Parathyroid adenoma (tissue), 2 donors: ENCODE measurements around the gene UBE2Q1.
A peak's percentile ranks its signal among the peaks of the same experiment; 100 is the strongest.

Source experiments
- H2AFZ ChIP-seq: fragments of 300-600 bp; sonication (generic); one replicate; pipeline ENCODE4 v1.7.0; 2017; ENCODE audit warnings: antibody characterized with exemption, mild to moderate bottlenecking
- H3K27ac ChIP-seq: fragments of 300-600 bp; sonication (generic); one replicate; pipeline ENCODE4 v1.7.0; 2017
- H3K27me3 ChIP-seq: fragments of 300-600 bp; sonication (generic); one replicate; pipeline ENCODE4 v1.7.0; 2017; ENCODE audit warnings: low read length; ENCODE audit not compliant: control insufficient read depth, insufficient read depth
- H3K36me3 ChIP-seq: fragments of 300-600 bp; sonication (generic); one replicate; pipeline ENCODE4 v1.7.0; 2017; ENCODE audit warnings: low read length; ENCODE audit not compliant: control insufficient read depth, insufficient read depth
- H3K4me1 ChIP-seq: fragments of 300-600 bp; sonication (generic); one replicate; pipeline ENCODE4 v1.7.0; 2017; ENCODE audit warnings: control low read depth
- H3K4me2 ChIP-seq: fragments of 300-600 bp; sonication (generic); one replicate; pipeline ENCODE4 v1.7.0; 2017; ENCODE audit warnings: low read length
- H3K4me3 ChIP-seq: fragments of 300-600 bp; sonication (generic); one replicate; pipeline ENCODE4 v1.7.0; 2017; ENCODE audit warnings: low read depth, low read length
- H3K79me2 ChIP-seq: fragments of 300-600 bp; sonication (generic); one replicate; pipeline ENCODE4 v1.7.0; 2017; ENCODE audit warnings: control low read depth
- H3K9ac ChIP-seq: fragments of 300-600 bp; sonication (generic); one replicate; pipeline ENCODE4 v1.7.0; 2017; ENCODE audit warnings: mild to moderate bottlenecking
- H3K9me3 ChIP-seq: fragments of 300-600 bp; sonication (generic); one replicate; pipeline ENCODE4 v1.7.0; 2017; ENCODE audit warnings: low read length; ENCODE audit not compliant: control insufficient read depth
- TF ChIP-seq, protein P1 (sequence below): fragments of 300-600 bp; sonication (generic); IDR thresholded peaks from one replicate; pipeline ENCODE4 v1.7.0; 2017; ENCODE audit warnings: antibody characterized with exemption, mild to moderate bottlenecking
- donor health status: primary hyperparathyroidism.

Gene UBE2Q1

GRCh38 chr1:154501423-154502065 lies 56.9 kb downstream of the UBE2Q1 start:
- no peak overlapping the region for H3K27ac ChIP-seq
- H3K4me2 ChIP-seq: peak overlapping the region; percentile 10
- no peak overlapping the region for H3K9ac ChIP-seq
- no peaks in the 10 kb centered on the region for H3K36me3 ChIP-seq
- H3K9me3 ChIP-seq: no peaks in the 10 kb centered on the region
- H3K79me2 ChIP-seq: no peaks in the 10 kb centered on the region
- H3K27me3 ChIP-seq: no peaks in the 10 kb centered on the region
- H3K4me3 ChIP-seq: peak overlapping the region; percentile 50
- H3K4me1 ChIP-seq: no peaks in the 10 kb centered on the region
- peak overlapping the region; percentile 72 for H2AFZ ChIP-seq
- TF ChIP-seq, protein P1, sequence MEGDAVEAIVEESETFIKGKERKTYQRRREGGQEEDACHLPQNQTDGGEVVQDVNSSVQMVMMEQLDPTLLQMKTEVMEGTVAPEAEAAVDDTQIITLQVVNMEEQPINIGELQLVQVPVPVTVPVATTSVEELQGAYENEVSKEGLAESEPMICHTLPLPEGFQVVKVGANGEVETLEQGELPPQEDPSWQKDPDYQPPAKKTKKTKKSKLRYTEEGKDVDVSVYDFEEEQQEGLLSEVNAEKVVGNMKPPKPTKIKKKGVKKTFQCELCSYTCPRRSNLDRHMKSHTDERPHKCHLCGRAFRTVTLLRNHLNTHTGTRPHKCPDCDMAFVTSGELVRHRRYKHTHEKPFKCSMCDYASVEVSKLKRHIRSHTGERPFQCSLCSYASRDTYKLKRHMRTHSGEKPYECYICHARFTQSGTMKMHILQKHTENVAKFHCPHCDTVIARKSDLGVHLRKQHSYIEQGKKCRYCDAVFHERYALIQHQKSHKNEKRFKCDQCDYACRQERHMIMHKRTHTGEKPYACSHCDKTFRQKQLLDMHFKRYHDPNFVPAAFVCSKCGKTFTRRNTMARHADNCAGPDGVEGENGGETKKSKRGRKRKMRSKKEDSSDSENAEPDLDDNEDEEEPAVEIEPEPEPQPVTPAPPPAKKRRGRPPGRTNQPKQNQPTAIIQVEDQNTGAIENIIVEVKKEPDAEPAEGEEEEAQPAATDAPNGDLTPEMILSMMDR: no peak

GRCh38 chr1:154500533-154500932 lies 57.9 kb downstream of the UBE2Q1 start:
- no peak overlapping the region for H3K9ac ChIP-seq
- H3K4me3 ChIP-seq: peak overlapping the region; percentile 50
- H2AFZ ChIP-seq: no peak overlapping the region
- no peaks in the 10 kb centered on the region for H3K79me2 ChIP-seq
- no peak overlapping the region for H3K27ac ChIP-seq
- peak overlapping the region; percentile 10 for H3K4me2 ChIP-seq
- no peaks in the 10 kb centered on the region for H3K9me3 ChIP-seq
- H3K27me3 ChIP-seq: no peaks in the 10 kb centered on the region
- TF ChIP-seq, protein P1: no peak
- H3K36me3 ChIP-seq: no peaks in the 10 kb centered on the region
- no peaks in the 10 kb centered on the region for H3K4me1 ChIP-seq

GRCh38 chr1:154499446-154499845 lies 59.0 kb downstream of the UBE2Q1 start:
- H3K4me1 ChIP-seq: no peaks in the 10 kb centered on the region
- peak overlapping the region; percentile 40 for H3K4me2 ChIP-seq
- H3K79me2 ChIP-seq: no peaks in the 10 kb centered on the region
- no peaks in the 10 kb centered on the region for H3K27me3 ChIP-seq
- no peaks in the 10 kb centered on the region for H3K9me3 ChIP-seq
- TF ChIP-seq, protein P1: no peak
- H3K9ac ChIP-seq: no peak overlapping the region
- H3K27ac ChIP-seq: no peak overlapping the region
- H2AFZ ChIP-seq: no peak overlapping the region
- H3K4me3 ChIP-seq: no peak overlapping the region
- no peaks in the 10 kb centered on the region for H3K36me3 ChIP-seq
